ENCODE results near the gene NLRP12. TPM values are rescaled to one million over a fixed set of nuclear protein-coding genes. Genes with fewer than 3 reads are reported as not detected.
"Not testable (repeated sequence)": the region's sequence is repeated elsewhere in the genome, so short reads cannot be mapped to it uniquely, and the experiment has no call there.

The NLRP12 gene, protein sequence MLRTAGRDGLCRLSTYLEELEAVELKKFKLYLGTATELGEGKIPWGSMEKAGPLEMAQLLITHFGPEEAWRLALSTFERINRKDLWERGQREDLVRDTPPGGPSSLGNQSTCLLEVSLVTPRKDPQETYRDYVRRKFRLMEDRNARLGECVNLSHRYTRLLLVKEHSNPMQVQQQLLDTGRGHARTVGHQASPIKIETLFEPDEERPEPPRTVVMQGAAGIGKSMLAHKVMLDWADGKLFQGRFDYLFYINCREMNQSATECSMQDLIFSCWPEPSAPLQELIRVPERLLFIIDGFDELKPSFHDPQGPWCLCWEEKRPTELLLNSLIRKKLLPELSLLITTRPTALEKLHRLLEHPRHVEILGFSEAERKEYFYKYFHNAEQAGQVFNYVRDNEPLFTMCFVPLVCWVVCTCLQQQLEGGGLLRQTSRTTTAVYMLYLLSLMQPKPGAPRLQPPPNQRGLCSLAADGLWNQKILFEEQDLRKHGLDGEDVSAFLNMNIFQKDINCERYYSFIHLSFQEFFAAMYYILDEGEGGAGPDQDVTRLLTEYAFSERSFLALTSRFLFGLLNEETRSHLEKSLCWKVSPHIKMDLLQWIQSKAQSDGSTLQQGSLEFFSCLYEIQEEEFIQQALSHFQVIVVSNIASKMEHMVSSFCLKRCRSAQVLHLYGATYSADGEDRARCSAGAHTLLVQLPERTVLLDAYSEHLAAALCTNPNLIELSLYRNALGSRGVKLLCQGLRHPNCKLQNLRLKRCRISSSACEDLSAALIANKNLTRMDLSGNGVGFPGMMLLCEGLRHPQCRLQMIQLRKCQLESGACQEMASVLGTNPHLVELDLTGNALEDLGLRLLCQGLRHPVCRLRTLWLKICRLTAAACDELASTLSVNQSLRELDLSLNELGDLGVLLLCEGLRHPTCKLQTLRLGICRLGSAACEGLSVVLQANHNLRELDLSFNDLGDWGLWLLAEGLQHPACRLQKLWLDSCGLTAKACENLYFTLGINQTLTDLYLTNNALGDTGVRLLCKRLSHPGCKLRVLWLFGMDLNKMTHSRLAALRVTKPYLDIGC
- not detected for total RNA-seq

DNA sequence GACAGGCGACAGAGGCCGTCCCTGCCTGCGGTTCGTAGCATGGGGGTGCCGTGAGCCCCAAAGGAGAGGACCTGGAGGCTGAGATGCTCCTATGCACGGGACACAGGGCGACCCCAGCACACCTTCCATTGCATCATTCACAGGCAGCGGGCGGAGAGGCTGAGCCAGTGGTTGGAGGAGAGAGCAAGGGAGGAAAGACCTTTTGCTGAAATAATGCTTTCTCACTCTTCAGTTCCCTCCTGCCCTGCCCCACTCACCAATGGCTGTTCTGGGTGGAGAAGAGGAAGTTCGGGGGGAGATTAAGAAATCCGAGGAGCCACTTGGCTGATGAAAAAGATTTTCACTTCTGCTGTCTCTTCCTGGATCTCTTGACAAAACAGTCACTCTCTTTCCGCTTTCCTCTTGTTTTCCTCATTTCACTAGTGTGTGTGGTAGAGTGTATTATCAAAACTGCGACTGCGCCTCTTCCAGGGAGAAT is at the start of gene NLRP12:
Gene NLRP12 (minus strand): TSS at position 181 of the 478 bp plus-strand sequence. CDS start 140 bp downstream, at position 41.
- ChIA-PET CTCF (no interaction called here), POLR2A (no interaction called here)
- DNase-seq: no peak

DNA sequence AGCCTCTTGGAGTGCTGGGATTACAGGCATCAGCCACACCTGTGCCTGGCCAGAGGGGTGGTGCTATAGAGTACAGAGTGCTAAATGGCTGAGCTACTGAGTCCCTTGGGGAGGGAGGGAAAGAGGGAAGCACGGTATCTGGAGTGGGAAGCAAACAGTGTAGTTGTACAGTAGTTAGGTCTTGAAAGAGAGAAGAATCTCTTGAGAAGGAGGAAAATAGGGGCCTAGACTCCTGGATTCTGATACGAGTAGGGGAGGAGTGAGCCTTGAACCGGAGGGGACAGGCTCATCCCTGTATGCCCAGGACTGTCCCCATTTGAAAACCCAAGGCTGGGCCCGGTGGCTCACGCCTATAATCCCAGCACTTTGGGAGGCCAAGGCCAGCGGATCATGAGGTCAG is 48.6 kb upstream of the NLRP12 start:
- H3K27ac Mint-ChIP-seq: peak overlapping the region; percentile 92
- H3K4me3 Mint-ChIP-seq: no peak overlapping the region
- ChIA-PET POLR2A (interaction anchor here (0.6 kb wide), 2 partner anchors 1658 to 1782 kb away, joined by 3 read pairs; no protein-coding TSS in a partner anchor), CTCF (no interaction called here)
- peaks cover 72% of the 10 kb centered on the region for H3K4me1 Mint-ChIP-seq
- no peak for DNase-seq
- no peaks in the 10 kb centered on the region for H3K27me3 Mint-ChIP-seq
- peaks cover 5% of the 10 kb centered on the region for H3K9me3 Mint-ChIP-seq
- H3K36me3 Mint-ChIP-seq (ENCODE audit: low read depth): peaks cover 58% of the 10 kb centered on the region

More for the DNA sequence above, at the start of gene NLRP12:
- Mint-ChIP-seq H3K4me3 (no peak within 1 kb of the TSS), H3K4me1 (peaks cover 2% of the 10 kb centered on the region), H3K36me3 (ENCODE audit: low read depth) (no peaks in the 10 kb centered on the region), H3K27ac (no peak within 1 kb of the TSS), H3K9me3 (no peaks in the 10 kb centered on the region), H3K27me3 (peaks cover 10% of the 10 kb centered on the region)

DNA sequence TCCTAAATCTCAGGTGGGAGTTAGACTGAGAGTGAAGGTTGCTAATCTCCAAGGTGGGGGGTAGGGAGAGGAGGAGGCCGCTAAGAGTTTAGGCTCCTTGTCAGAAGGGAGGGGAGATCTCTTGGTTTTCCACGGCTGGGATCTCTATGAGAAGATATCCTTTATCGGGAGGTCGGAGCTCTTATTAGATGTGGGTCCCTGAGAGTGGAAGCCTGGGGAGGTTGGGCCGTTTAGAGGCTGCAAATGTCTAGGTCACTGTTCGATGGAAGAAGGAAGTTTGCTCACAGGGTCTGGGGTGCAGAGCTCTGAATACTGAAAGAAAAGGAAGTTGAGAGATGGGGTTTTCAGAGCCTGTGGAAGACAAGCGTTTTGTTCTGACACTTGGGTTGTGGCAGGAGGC is 47.3 kb upstream of the NLRP12 start:
- peak overlapping the region; percentile 76 for H3K4me3 Mint-ChIP-seq
- H3K9me3 Mint-ChIP-seq: peaks cover 5% of the 10 kb centered on the region
- peaks cover 48% of the 10 kb centered on the region for H3K36me3 Mint-ChIP-seq (ENCODE audit: low read depth)
- POLR2A ChIA-PET: no interaction called here
- CTCF ChIA-PET: interaction anchor here (0.8 to 2.2 kb wide), 3 partner anchors 10 to 18 kb away, joined by 4 to 7 read pairs (median 4); partner anchors contain the start of gene PRKCG
- H3K27me3 Mint-ChIP-seq: no peaks in the 10 kb centered on the region
- no peak for DNase-seq
- peaks cover 70% of the 10 kb centered on the region for H3K4me1 Mint-ChIP-seq
- peak overlapping the region; percentile 83 for H3K27ac Mint-ChIP-seq

DNA sequence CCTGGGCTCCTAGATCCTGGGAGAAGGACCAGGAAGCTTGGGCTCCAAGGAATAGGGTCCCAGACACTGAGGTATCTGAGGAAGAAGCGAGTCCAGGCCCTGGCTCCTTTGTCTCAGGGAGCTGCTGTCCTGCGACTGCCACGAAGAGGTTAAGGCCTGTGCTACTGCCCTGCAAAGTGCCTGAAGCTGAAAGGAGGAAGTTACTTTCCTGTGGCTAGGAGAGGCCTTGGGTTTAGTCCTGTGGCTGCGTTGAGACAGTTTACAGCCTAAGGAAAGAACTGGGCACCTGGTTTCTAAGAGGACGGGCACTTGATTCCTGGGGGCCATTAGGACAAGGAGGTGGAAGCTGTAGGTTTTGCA is 46.4 kb upstream of the NLRP12 start:
- DNase-seq: peak; percentile 27
- POLR2A ChIA-PET: no interaction called here
- Mint-ChIP-seq H3K4me3 (peak overlapping the region; percentile 76), H3K36me3 (ENCODE audit: low read depth) (peaks cover 40% of the 10 kb centered on the region), H3K4me1 (peaks cover 70% of the 10 kb centered on the region), H3K27me3 (no peaks in the 10 kb centered on the region), H3K9me3 (peaks cover 5% of the 10 kb centered on the region), H3K27ac (peak overlapping the region; percentile 83)
- CTCF ChIA-PET: interaction anchor here (2.2 kb wide), 1 partner anchor 11 kb away, joined by 7 read pairs; the partner anchor contains the start of gene PRKCG

DNA sequence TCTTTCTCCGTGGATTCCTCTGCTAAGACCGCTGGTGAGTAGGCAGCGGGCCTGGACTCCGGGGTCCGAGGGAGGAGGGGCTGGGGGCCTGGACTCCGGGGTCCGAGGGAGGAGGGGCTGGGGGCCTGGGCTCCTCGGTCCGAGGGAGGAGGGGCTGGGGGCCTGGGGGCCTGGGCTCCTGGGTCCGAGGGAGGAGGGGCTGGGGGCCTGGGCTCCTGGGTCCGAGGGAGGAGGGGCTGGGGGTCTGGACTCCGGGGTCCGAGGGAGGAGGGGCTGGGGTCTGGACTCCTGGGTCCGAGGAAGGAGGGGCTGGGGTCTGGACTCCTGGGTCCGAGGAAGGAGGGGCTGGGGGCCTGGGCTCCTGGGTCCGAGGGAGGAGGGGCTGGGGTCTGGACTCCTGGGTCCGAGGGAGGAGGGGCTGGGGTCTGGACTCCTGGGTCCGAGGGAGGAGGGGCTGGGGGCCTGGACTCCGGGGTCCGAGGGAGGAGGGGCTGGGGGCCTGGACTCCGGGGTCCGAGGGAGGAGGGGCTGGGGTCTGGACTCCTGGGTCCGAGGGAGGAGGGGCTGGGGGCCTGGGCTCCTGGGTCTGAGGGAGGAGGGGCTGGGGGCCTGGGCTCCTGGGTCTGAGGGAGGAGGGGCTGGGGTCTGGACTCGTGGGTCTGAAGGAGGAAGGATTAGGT is 45.8 kb upstream of the NLRP12 start:
- H3K27me3 Mint-ChIP-seq, DNase-seq, H3K9me3 Mint-ChIP-seq, POLR2A ChIA-PET: not testable (repeated sequence)
- CTCF ChIA-PET: interaction anchor here (2.2 kb wide), 1 partner anchor 12 kb away, joined by 7 read pairs; the partner anchor contains the start of gene PRKCG
- H3K27ac Mint-ChIP-seq: peak overlapping the region; percentile 83
- H3K36me3 Mint-ChIP-seq (ENCODE audit: low read depth): peaks cover 37% of the 10 kb centered on the region
- H3K4me1 Mint-ChIP-seq: peaks cover 71% of the 10 kb centered on the region
- peak overlapping the region; percentile 95 for H3K4me3 Mint-ChIP-seq

DNA sequence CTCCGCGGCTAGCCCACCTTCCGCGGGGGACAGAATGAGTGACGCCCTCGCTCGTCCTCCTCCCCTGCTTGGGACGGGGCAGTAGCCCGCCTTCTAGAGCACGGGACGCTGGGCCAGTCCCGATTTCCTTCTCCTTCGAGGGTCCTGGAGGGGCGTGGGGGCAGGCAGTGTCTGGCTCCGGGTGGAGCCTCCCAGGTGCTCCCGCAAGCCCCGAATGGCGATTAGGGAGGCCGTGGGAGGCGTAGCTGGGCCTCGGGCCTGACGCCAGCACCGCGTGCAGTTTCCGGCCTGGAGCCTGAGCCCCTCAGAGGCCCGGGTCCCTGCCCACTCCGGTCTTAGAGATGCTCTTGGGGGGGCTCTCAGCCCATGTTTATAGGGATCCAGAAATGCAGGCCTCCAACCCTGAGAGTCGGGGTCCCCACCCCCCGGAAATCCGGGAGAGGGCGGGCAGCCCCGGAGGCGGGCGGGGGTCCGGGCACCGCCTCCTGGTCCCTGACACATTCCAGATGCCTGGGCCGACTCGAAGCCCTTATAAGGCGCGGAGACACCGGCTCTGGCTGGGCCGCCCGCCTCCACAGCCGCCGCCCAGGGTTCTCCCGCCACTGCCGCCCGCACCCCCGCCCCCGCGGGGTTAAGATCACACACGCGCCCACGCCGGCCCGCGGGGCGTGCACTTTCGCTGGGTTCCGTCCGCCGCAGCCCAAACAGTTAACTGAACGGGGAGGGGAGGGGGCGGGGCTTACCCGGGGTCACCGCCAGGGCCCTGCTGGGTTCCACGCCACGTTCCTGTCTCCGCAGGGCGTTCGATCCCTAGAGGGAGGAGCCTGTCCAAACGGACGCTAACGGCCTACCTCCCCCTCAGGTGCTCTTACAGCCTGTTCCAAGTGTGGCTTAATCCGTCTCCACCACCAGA is 45.0 kb upstream of the NLRP12 start:
- peak overlapping the region; percentile 95 for H3K4me3 Mint-ChIP-seq
- CTCF ChIA-PET: interaction anchor here (0.6 kb wide), 1 partner anchor 18 kb away, joined by 7 read pairs; no protein-coding TSS in a partner anchor
- peaks cover 29% of the 10 kb centered on the region for H3K36me3 Mint-ChIP-seq (ENCODE audit: low read depth)
- peaks cover 64% of the 10 kb centered on the region for H3K4me1 Mint-ChIP-seq
- H3K27me3 Mint-ChIP-seq: no peaks in the 10 kb centered on the region
- DNase-seq: peak; percentile 93
- peaks cover under 1% of the 10 kb centered on the region for H3K9me3 Mint-ChIP-seq
- H3K27ac Mint-ChIP-seq: peak overlapping the region; percentile 97
- POLR2A ChIA-PET: interaction anchor here (1.2 kb wide), 1 partner anchor 15 kb away, joined by 4 read pairs; no protein-coding TSS in a partner anchor

DNA sequence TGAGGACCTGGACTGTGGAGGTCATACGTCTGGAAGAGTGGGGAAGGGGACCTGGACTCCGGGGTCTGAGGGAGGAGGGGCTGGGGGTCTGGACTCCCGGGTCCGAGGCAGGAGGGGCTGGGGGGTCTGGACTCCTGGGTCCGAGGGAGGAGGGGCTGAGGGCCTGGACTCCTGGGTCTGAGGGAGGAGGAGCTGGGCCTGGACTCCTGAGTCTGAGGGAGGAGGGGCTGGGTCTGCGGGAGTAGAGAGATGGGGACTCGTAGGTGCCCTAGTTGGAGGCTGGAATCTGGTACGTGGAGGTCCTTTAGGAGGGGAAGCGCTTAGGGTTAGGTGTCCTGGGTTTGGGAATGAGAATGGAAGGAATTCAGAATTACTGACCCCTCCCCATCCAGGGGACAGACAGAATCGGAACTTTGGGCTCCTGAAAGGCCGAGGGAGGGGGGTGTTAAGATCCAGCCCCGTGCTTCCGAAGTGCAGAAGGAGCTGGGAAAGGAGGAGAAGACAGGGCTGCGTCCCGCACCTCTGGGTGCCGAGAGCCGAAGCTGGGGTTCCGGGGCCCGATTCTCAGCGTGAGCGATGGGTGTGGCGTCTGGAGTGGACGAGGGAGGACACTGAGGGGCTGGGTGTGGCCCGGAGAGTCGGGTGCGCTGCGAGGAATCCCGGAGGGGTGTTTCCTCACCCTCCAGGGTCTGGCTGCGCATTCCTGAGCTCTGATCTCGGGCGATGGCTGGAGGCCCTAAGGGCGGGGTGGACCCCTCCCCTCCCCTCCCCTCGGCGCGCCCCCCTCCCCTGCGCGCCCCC is 44.2 kb upstream of the NLRP12 start:
- ChIA-PET POLR2A (interaction anchor here (1.2 kb wide), 1 partner anchor 15 kb away, joined by 4 read pairs; no protein-coding TSS in a partner anchor), CTCF (interaction anchor here (0.6 to 1.5 kb wide), 4 partner anchors 15 to 269 kb away, joined by 3 to 7 read pairs (median 5); no protein-coding TSS in a partner anchor)
- peak overlapping the region; percentile 95 for H3K4me3 Mint-ChIP-seq
- peak; percentile 52 for DNase-seq
- H3K27me3 Mint-ChIP-seq: no peaks in the 10 kb centered on the region
- H3K9me3 Mint-ChIP-seq: no peaks in the 10 kb centered on the region
- peaks cover 20% of the 10 kb centered on the region for H3K36me3 Mint-ChIP-seq (ENCODE audit: low read depth)
- H3K4me1 Mint-ChIP-seq: peaks cover 56% of the 10 kb centered on the region
- peak overlapping the region; percentile 97 for H3K27ac Mint-ChIP-seq

DNA sequence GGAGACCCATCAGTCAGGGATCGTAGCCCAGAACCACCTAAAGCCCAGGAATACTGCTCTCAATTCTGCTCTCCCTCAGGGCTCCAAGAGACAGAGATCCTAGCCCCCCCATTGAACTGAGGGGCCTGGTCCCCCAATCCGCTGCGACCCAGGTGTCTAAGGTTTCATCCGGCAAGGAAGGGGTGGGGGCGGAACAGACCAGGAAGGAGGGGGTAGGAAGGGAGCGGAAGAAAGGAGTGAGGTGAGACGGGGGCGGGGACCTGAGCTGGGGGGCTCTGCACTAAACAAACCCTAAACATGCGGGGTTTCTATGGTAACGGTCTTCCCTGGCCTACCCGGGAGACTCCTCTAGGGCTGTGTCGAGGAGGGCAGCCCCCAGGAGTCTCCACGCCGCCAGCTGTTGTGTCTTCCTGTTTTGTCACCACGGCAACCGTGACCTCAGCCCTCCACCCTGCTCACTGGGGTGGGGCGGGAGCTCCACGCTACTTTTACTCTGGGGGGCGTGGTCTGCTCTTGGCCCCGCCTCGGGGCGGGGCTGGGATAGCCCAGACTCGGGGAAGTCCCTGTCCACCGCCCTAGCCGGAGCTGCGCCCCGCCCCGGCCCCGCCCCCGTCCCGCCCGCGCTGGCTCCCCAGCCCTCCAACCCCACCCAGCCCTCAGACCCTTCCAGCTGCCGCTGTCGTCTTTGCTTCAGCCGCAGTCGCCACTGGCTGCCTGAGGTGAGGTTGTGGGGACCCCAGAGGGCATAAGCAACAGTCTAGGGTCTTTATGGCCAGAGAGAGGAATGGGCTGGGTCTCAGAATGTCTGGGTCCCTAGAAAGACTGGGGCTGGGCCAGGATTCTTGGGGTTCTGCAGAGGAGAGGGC is 43.3 kb upstream of the NLRP12 start, which contains the start of gene MYADM:
Gene MYADM (plus strand): TSS at position 659 of the 866 bp plus-strand sequence. CDS start 5,647 bp downstream, outside the sequence.
- Mint-ChIP-seq H3K4me1 (peaks cover 48% of the 10 kb centered on the region), H3K9me3 (no peaks in the 10 kb centered on the region), H3K27me3 (no peaks in the 10 kb centered on the region), H3K4me3 (peak within 1 kb of the TSS; percentile 95), H3K36me3 (ENCODE audit: low read depth) (peaks cover 15% of the 10 kb centered on the region), H3K27ac (peak within 1 kb of the TSS; percentile 97)
- POLR2A ChIA-PET: interaction anchor here (0.7 to 1.2 kb wide), 3 partner anchors 10 to 14 kb away, joined by 3 to 4 read pairs (median 3); no protein-coding TSS in a partner anchor
- peak; percentile 99 for DNase-seq
- CTCF ChIA-PET: interaction anchor here (0.8 to 1.9 kb wide), 5 partner anchors 10 to 269 kb away, joined by 3 to 7 read pairs (median 4); partner anchors contain the start of gene PRKCG

DNA sequence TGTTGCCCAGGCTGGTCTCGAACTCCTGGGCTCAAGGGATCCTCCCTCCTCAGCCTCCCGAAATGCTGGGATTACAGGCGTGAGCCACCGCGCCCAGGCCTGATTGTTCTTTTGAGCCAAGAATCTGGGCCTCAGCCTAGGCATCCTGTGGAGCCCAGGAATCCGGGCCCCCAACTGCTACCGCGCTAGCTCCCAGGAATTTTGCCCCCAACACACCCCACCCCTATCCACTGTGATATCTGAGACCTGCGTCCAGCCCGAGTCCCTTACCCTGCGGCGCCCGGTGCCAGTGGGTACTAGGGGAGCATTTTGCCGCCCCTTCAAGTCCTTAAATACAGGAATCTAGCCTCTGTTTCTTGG is 42.7 kb upstream of the NLRP12 start:
- peak overlapping the region; percentile 95 for H3K4me3 Mint-ChIP-seq
- CTCF ChIA-PET: interaction anchor here (1.0 to 1.9 kb wide), 4 partner anchors 10 to 270 kb away, joined by 3 to 5 read pairs (median 4); partner anchors contain the start of gene PRKCG
- H3K4me1 Mint-ChIP-seq: peaks cover 43% of the 10 kb centered on the region
- H3K27ac Mint-ChIP-seq: peak overlapping the region; percentile 97
- peaks cover 15% of the 10 kb centered on the region for H3K36me3 Mint-ChIP-seq (ENCODE audit: low read depth)
- no peaks in the 10 kb centered on the region for H3K9me3 Mint-ChIP-seq
- DNase-seq: no peak
- POLR2A ChIA-PET: interaction anchor here (0.7 to 1.1 kb wide), 2 partner anchors 10 to 13 kb away, joined by 3 read pairs; no protein-coding TSS in a partner anchor
- H3K27me3 Mint-ChIP-seq: no peaks in the 10 kb centered on the region

All from activated CD4-positive, alpha-beta T cell treated with anti-CD3 and anti-CD28 coated beads, Interleukin-2, amount 10 ng/mL, durations not matched to agents 7 days and 5 days (primary cell).